Fibroblast of skin of back (primary cell): ENCODE measurements around the gene USP17L20. TPM values are rescaled to one million over a fixed set of nuclear protein-coding genes. Genes with fewer than 3 reads are reported as not detected.
"Not testable (repeated sequence)": the region's sequence is repeated elsewhere in the genome, so short reads cannot be mapped to it uniquely, and the experiment has no call there.

Source experiments
- DNase-seq: peaks from one replicate; pipeline ENCODE4 v3.0.0-alpha.2; 2013
- polyA plus RNA-seq, 2 experiments: library from polyadenylated mRNA; unstranded; fragments of 120-200 nt; gene quantifications; one replicate each; pipeline ENCODE4 v1.2.1, GENCODE V29; 2013; ENCODE audit not compliant: insufficient read length in 2 of 2

The USP17L20 gene, protein sequence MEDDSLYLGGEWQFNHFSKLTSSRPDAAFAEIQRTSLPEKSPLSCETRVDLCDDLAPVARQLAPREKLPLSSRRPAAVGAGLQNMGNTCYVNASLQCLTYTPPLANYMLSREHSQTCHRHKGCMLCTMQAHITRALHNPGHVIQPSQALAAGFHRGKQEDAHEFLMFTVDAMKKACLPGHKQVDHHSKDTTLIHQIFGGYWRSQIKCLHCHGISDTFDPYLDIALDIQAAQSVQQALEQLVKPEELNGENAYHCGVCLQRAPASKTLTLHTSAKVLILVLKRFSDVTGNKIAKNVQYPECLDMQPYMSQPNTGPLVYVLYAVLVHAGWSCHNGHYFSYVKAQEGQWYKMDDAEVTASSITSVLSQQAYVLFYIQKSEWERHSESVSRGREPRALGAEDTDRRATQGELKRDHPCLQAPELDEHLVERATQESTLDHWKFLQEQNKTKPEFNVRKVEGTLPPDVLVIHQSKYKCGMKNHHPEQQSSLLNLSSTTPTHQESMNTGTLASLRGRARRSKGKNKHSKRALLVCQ
- polyA plus RNA-seq (2013, experiment 1 of 2; ENCODE audit: insufficient read length), result not detected
- polyA plus RNA-seq (2013, experiment 2 of 2; ENCODE audit: insufficient read length), result not detected

DNA sequence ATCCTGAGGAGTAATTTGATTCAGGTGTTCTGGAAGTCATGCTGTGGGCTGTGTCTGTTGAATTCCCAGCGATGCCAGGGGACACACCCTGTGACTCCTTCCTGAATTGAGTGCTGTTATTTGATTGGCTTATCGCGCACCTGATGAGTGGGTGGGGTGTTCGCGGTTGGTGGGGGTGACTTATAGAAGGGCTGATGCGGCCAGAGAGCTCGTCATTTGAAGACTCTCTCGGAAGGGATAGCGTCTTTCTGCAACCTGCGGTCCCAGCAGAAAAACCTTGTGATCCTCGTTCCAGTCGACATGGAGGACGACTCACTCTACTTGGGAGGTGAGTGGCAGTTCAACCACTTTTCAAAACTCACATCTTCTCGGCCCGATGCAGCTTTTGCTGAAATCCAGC, at the start of gene USP17L20:
TSS of gene USP17L20 (plus strand) at position 301 of the 400 bp plus-strand sequence. CDS start at position 301, 0 bp downstream.
- DNase-seq, result not testable (repeated sequence)

- DNase-seq, result not testable (repeated sequence)
Observed at GRCh38 chr4:9210357-9210756, 47.6 kb upstream of the USP17L20 start, which contains the start of gene USP17L10. Gene USP17L10, plus strand, starts transcription at chr4:9210657. Its CDS starts 0 bp downstream, at chr4:9210657.

- not testable (repeated sequence) for DNase-seq
Observed at GRCh38 chr4:9214701-9215100, 43.2 kb upstream of the USP17L20 start.

GRCh38 chr4:9215105-9215504, 42.8 kb upstream of the USP17L20 start, which contains the start of gene USP17L11:
Gene USP17L11, plus strand, starts transcription at chr4:9215405. Its CDS starts 0 bp downstream, at chr4:9215405.
- not testable (repeated sequence) for DNase-seq

DNA sequence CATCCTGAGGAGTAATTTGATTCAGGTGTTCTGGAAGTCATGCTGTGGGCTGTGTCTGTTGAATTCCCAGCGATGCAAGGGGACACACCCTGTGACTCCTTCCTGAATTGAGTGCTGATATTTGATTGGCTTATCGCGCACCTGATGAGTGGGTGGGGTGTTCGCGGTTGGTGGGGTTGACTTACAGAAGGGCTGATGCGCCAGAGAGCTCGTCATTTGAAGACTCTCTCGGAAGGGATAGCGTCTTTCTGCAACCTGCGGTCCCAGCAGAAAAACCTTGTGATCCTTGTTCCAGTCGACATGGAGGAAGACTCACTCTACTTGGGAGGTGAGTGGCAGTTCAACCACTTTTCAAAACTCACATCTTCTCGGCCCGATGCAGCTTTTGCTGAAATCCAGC, 38.1 kb upstream of the USP17L20 start, which contains the start of gene USP17L12:
TSS of gene USP17L12 (plus strand) at position 301 of the 400 bp plus-strand sequence. CDS start at position 301, 0 bp downstream.
- DNase-seq, result not testable (repeated sequence)

- not testable (repeated sequence) for DNase-seq
Observed at GRCh38 chr4:9224596-9224995, 33.3 kb upstream of the USP17L20 start, which contains the start of gene USP17L13. Gene USP17L13, plus strand, starts transcription at chr4:9224896. Its CDS starts 0 bp downstream, at chr4:9224896.

DNA sequence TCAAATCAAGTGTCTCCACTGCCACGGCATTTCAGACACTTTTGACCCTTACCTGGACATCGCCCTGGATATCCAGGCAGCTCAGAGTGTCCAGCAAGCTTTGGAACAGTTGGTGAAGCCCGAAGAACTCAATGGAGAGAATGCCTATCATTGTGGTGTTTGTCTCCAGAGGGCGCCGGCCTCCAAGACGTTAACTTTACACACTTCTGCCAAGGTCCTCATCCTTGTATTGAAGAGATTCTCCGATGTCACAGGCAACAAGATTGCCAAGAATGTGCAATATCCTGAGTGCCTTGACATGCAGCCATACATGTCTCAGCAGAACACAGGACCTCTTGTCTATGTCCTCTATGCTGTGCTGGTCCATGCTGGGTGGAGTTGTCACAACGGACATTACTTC, 27.7 kb upstream of the USP17L20 start:
- not testable (repeated sequence) for DNase-seq

- not testable (repeated sequence) for DNase-seq
Observed at GRCh38 chr4:9234085-9234484, 23.8 kb upstream of the USP17L20 start, which contains the start of gene USP17L15. Gene USP17L15, plus strand, starts transcription at chr4:9234385. Its CDS starts 0 bp downstream, at chr4:9234385.

GRCh38 chr4:9238461-9238860, 19.5 kb upstream of the USP17L20 start:
- not testable (repeated sequence) for DNase-seq

DNA sequence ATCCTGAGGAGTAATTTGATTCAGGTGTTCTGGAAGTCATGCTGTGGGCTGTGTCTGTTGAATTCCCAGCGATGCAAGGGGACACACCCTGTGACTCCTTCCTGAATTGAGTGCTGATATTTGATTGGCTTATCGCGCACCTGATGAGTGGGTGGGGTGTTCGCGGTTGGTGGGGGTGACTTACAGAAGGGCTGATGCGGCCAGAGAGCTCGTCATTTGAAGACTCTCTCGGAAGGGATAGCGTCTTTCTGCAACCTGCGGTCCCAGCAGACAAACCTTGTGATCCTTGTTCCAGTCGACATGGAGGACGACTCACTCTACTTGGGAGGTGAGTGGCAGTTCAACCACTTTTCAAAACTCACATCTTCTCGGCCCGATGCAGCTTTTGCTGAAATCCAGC, 14.3 kb upstream of the USP17L20 start, which contains the start of gene USP17L17:
TSS of gene USP17L17 (plus strand) at position 301 of the 400 bp plus-strand sequence. CDS start at position 301, 0 bp downstream.
- not testable (repeated sequence) for DNase-seq

DNA sequence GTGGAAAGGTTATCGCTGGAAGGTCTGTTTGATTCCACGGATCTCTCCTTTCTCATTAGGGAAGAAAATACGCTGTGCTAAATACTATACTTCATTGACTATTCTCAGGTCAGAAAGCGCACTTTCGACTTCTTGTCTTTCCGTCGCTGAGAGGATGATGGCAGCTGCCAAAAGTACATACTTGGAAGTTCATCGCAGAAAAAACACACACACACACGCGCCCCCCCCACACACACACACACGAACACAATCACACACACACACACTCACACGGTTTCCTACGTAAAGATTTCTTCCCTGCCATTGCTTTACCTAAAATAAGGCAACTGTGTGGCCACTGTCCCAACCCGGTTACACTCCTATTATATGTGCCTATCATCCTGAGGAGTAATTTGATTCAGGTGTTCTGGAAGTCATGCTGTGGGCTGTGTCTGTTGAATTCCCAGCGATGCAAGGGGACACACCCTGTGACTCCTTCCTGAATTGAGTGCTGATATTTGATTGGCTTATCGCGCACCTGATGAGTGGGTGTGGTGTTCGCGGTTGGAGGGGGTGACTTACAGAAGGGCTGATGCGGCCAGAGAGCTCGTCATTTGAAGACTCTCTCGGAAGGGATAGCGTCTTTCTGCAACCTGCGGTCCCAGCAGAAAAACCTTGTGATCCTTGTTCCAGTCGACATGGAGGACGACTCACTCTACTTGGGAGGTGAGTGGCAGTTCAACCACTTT, 9.8 kb upstream of the USP17L20 start, which contains the start of gene USP17L18:
TSS of gene USP17L18 (plus strand) at position 678 of the 728 bp plus-strand sequence. CDS start at position 678, 0 bp downstream.
- DNase-seq, result not testable (repeated sequence)

DNA sequence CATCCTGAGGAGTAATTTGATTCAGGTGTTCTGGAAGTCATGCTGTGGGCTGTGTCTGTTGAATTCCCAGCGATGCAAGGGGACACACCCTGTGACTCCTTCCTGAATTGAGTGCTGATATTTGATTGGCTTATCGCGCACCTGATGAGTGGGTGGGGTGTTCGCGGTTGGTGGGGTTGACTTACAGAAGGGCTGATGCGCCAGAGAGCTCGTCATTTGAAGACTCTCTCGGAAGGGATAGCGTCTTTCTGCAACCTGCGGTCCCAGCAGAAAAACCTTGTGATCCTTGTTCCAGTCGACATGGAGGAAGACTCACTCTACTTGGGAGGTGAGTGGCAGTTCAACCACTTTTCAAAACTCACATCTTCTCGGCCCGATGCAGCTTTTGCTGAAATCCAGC, 4.8 kb upstream of the USP17L20 start, which contains the start of gene USP17L19:
TSS of gene USP17L19 (plus strand) at position 301 of the 400 bp plus-strand sequence. CDS start at position 301, 0 bp downstream.
- DNase-seq, result not testable (repeated sequence)

DNA sequence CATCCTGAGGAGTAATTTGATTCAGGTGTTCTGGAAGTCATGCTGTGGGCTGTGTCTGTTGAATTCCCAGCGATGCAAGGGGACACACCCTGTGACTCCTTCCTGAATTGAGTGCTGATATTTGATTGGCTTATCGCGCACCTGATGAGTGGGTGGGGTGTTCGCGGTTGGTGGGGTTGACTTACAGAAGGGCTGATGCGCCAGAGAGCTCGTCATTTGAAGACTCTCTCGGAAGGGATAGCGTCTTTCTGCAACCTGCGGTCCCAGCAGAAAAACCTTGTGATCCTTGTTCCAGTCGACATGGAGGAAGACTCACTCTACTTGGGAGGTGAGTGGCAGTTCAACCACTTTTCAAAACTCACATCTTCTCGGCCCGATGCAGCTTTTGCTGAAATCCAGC, 4.6 kb downstream of the USP17L20 start, which contains the start of gene USP17L21:
TSS of gene USP17L21 (plus strand) at position 301 of the 400 bp plus-strand sequence. CDS start at position 301, 0 bp downstream.
- DNase-seq, result not testable (repeated sequence)

DNA sequence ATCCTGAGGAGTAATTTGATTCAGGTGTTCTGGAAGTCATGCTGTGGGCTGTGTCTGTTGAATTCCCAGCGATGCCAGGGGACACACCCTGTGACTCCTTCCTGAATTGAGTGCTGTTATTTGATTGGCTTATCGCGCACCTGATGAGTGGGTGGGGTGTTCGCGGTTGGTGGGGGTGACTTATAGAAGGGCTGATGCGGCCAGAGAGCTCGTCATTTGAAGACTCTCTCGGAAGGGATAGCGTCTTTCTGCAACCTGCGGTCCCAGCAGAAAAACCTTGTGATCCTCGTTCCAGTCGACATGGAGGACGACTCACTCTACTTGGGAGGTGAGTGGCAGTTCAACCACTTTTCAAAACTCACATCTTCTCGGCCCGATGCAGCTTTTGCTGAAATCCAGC, 9.4 kb downstream of the USP17L20 start, which contains the start of gene USP17L22:
TSS of gene USP17L22 (plus strand) at position 301 of the 400 bp plus-strand sequence. CDS start at position 301, 0 bp downstream.
- DNase-seq, result not testable (repeated sequence)

- DNase-seq, result not testable (repeated sequence)
Observed at GRCh38 chr4:9271719-9272118, 13.8 kb downstream of the USP17L20 start.
